Adipose tissue (tissue), 3 donors: ENCODE results near the gene IL4I1. TPM values are rescaled to one million over a fixed set of nuclear protein-coding genes. Genes with fewer than 3 reads are reported as not detected.

Experiments used
- H3K27ac ChIP-seq: one replicate; pipeline ENCODE4 v1.5.1; 2013; ENCODE audit warnings: low read depth, low read length
- WGBS, 3 donors: extraction: QIAGEN DNeasy Blood & Tissue Kit; methylation state at CpG; one replicate each; pipeline ENCODE4 v1.1.7; 2013; 5-methylcytosine and 5-hydroxymethylcytosine counted together
- polyA plus RNA-seq, 3 donors: library from polyadenylated mRNA; stranded (reverse); fragments of 200-250 nt; gene quantifications; one replicate each; pipeline ENCODE4 v1.2.3, GENCODE V29; 2013
- donor health status: healthy with polysubstance abuse.
- donor health status: Bipolar disorder and iron deficiency.
- donor health status: healthy.

Gene IL4I1
- polyA plus RNA-seq, 3 donors: 0.63 to 1.5 TPM; not detected in 1

- no peak overlapping the region for H3K27ac ChIP-seq
- WGBS, 3 donors: 95 to 97% (median 96%) methylated on average over 35 to 37 of the region's 37 CpGs
Observed at GRCh38 chr19:49908480-49909420, 12.1 kb upstream of the IL4I1 start.

- no peak overlapping the region for H3K27ac ChIP-seq
- 88 to 95% (median 94%) methylated on average over 23 of the region's 23 CpGs for WGBS, 3 donors
Observed at GRCh38 chr19:49907745-49908446, 11.2 kb upstream of the IL4I1 start.

- WGBS, 3 donors: 90 to 94% (median 93%) methylated on average over 16 of the region's 16 CpGs
- H3K27ac ChIP-seq: no peak overlapping the region
Observed at GRCh38 chr19:49906879-49907564, 10.3 kb upstream of the IL4I1 start.

DNA sequence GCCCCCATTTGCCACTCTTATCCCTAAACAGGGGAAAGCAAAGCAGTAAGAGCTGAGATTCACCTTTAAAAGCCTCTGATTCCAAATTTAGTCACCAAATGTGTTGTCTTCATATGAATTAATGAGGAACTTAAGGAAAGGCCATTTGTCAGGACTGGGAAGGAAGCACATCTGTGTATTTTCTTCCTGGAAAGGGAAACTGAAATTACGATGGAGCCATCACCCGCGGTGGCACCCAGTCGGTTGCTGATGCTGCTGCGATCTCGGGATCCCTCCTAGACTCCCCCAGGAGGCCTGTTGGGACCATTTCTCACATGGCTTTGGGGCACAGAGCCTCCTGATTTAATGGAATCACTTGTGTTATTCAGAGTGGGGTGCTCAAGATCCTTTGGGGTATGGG is 7.4 kb upstream of the IL4I1 start:
- H3K27ac ChIP-seq: no peak overlapping the region
- 20 to 65% (median 38%) methylated on average over 6 of the region's 6 CpGs for WGBS, 3 donors

DNA sequence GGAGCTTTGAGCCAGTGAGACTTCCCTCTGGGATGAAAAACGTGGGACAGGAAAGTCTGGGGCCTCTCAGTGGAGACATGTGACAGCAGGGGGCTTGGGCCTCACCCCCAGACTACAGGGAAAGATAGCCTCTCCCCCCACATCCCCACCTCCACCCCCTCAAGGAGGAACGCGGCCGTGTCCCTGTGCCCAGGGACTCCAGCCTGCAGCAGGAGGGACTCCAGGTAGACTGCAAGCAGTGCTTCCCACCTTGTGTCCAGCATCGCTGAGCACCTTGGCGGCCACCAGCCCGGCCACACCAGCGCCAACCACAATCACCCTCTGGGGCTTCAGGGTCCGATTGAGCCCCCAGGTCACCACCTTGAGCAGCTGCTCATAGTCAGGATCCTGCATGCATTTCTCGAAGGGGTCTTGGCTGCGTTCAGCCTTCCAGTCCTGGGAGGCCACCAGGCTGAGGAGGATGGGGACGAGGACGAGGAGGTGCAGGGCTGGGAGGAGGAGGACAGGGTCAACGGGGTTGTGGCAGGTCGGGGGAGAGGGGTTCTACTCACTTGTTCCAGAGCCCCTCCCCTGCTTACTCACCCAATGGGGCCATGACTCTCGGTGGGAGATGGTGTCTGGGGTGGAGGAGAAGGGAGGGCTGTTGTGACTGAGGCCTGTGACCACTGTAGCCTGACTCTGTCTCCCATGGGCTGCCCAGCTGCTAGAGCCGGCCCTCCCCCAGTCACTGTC is 955 bp downstream of the IL4I1 start:
- 61 to 75% (median 73%) methylated on average over 17 of the region's 17 CpGs for WGBS, 3 donors
- H3K27ac ChIP-seq: no peak overlapping the region

DNA sequence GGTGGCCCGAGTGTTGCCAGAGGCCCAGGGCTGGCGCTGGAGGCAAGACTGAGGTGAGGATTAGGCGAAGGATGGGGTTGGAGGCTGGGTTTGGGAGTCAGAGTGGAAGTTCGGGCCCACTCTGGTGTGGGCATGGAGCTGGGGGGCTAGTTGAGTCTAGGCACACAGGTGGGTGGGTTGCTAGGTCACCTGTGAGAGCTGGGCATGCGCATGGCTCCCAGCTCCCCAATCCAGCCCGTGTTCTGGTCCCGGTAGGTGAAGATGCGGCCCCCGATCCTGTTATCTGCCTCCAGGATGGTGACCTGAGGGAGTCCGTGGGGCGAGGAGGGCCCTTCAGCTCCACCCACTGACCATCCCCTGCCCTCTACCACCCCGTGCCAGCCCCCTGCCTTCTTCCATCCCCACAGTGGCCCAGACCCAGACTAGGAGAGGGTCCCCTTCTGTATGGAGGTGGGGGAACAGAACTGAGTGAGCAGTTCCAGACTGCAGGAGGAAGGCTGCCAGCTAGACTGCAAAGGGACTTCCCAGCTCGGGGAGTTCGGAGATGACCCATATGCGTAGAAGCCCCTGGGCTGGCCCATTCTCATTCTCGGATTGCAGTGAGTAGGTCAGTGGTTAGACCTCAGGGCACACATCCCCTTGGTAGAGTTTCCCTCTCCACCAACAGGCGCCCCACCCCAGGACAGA is 1.7 kb downstream of the IL4I1 start:
- H3K27ac ChIP-seq: no peak overlapping the region
- 78 to 90% (median 87%) methylated on average over 15 to 17 of the region's 17 CpGs for WGBS, 3 donors

DNA sequence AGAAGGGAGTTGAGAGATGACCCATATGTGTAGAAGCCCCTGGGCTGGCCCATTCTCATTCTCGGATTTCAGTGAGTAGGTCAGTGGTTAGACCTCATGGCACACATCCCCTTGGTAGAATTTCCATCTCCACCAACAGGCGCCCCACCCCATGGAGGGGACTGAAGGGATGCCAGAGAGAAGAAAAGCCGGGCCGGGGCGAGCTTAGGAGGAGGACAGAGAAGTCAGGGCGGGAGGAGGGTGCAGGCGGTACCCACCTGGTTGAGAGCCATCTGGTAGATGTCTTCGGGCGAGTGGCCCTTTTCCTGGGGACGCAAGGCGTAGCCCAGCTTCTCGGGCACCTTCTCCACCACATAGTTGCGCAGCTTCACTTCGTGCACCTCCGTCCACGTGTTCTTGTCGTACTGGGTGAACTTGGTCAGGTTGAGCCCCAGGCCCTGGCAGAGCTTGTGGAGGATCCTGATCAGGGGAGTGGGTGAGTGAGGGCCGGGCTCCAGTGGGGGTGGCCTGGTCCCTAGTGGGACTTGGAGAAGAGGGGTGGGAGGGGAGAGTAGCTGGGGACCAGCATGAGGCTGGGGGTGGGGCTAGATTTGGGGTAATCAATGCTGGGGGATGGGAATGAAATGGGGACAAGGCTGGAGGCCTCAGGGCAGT is 2.5 kb downstream of the IL4I1 start:
- WGBS, 3 donors: 93 to 95% (median 94%) methylated on average over 17 to 18 of the region's 18 CpGs
- H3K27ac ChIP-seq: no peak overlapping the region

GRCh38 chr19:49892716-49893115 is 4.0 kb downstream of the IL4I1 start:
- H3K27ac ChIP-seq: no peak overlapping the region

GRCh38 chr19:49891393-49891792 is 5.3 kb downstream of the IL4I1 start:
- no peak overlapping the region for H3K27ac ChIP-seq
- 85 to 92% (median 87%) methylated on average over 17 of the region's 17 CpGs for WGBS, 3 donors

More at GRCh38 chr19:49892716-49893115, 4.0 kb downstream of the IL4I1 start:
- 86 to 100% (median 94%) methylated on average over 1 of the region's 1 CpG for WGBS, 3 donors

GRCh38 chr19:49890349-49891311 is 6.1 kb downstream of the IL4I1 start:
- WGBS, 3 donors: 10 to 18% (median 17%) methylated on average over 63 to 69 of the region's 69 CpGs
- no peak overlapping the region for H3K27ac ChIP-seq

DNA sequence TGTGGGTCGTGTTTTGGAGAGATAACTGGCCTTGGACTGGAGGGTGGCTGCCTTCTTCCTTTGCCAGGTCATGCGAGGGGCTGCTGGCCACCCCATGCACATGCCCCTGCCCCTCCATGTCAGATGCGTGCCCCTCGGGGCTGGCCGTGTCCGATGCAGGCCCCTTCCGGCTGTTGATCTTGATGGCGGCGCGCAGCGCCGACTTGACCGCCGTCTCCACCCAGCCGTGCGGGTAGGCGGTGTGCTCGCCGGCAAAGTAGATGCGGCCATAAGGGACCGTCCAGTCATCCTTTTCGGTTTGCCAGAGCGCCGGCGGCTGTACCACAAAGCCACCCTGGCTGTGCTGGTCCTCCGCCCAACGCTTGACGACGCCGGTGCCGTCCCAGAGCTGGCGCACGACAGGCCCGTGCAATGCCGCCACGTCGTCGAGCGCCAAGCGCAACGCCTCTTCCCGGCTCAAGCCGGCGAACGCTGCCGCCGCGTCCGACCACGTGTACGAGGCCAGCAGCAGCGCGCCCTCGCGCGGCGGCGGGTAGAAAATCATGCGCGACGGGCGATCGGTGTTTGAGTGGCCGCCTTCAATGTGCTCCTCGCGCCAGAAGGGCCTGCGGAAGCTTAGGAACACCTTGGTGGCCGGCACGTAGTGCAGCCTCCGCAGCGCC is 6.9 kb downstream of the IL4I1 start:
- H3K27ac ChIP-seq: no peak overlapping the region
- WGBS, 3 donors: 17 to 26% (median 24%) methylated on average over 67 to 71 of the region's 71 CpGs

DNA sequence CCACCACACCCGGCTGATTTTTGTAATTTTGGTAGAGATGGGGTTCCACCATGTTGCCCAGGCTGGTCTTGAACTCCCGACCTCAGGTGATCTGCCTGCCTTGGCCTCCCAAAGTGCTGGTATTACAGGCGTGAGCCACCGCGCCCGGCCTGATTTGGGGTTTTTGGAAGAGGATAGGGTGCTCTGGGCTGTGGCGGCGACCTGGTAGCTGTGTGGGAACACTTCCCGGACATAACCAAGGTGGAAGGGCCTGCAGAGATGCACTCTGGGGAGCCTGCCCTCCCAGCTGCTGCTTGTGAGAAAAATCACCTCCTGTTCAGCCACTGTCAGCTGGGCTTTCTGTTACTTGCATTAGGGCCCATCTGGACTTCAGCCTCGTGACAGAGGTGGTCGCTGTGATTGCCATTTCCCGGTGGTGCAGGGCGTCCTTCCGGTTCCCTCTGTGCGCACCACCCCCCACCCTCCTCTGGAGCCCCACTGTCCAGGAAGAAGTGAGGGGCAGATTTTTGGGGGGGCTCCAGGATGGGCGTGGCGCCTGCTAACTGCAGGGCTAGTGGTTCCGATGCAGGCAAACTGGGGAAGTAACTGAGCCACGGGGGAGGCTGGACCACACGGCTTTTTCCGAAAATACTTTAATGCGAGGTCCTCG is 7.5 kb downstream of the IL4I1 start:
- WGBS, 3 donors: 88 to 92% (median 90%) methylated on average over 23 of the region's 23 CpGs

DNA sequence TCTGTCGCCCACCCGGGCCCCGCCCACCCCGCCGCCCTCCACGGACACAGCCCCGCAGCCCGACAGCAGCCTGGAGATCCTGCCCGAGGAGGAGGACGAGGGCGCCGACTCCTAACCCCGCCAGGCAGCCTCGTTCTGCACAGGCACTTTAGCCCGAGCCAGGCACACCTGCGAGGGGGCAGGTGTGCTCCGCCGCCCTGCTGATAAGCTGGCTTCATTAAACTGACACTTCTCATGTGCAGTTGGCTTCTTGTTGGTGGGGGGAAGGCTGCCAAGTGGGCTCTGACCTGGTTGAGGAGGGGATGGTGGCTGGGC is 8.2 kb downstream of the IL4I1 start:
- H3K27ac ChIP-seq: no peak overlapping the region
- WGBS, 3 donors: 60 to 91% (median 90%) methylated on average over 10 to 18 of the region's 18 CpGs

More for the DNA sequence above, 7.5 kb downstream of the IL4I1 start:
- H3K27ac ChIP-seq: no peak overlapping the region

DNA sequence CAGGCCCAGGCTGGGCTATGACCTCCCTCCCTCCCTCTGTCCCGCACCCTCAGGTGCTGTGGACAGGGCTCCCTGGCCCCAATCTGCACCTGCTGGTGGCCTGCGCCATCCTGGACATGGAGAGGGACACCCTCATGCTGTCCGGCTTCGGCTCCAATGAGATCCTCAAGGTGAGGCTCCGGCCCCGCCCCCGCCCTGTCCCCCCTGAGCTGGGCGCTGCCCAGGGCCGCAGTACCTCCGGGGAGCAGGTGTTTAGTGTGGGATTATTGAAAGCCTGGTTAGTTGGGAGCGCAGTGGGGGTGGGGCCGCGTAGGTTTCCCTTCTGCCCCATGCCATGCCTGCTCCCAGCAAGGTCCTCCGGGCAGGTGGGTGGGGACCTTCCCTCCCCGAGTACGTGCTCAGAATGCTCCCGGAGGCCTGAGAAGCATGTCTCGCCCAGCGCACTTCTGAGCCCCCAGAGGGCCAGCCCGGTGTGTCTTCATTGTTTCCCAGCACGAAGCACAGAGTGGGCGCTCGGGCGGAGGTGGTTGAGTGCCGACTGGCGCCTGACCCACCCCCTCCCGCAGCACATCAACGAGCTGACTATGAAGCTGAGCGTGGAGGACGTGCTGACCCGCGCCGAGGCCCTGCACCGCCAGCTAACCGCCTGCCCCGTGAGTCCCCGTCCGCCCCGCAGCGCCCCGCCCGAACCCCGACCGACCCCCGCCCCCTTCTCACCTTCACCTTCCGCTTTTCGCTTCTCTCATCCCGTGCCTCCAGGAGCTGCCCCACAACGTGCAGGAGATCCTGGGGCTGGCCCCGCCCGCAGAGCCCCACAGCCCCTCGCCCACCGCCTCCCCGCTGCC is 8.8 kb downstream of the IL4I1 start:
- H3K27ac ChIP-seq: no peak overlapping the region
- 49 to 91% (median 75%) methylated on average over 51 to 54 of the region's 54 CpGs for WGBS, 3 donors
